ENCODE results near the gene TMEM187. TPM values are rescaled to one million over a fixed set of nuclear protein-coding genes. Genes with fewer than 3 reads are reported as not detected.

Gene TMEM187
- total and polyA plus RNA-seq, 3 experiments from 2014 or later: 3.3 to 17.2 (median 3.5) TPM

DNA sequence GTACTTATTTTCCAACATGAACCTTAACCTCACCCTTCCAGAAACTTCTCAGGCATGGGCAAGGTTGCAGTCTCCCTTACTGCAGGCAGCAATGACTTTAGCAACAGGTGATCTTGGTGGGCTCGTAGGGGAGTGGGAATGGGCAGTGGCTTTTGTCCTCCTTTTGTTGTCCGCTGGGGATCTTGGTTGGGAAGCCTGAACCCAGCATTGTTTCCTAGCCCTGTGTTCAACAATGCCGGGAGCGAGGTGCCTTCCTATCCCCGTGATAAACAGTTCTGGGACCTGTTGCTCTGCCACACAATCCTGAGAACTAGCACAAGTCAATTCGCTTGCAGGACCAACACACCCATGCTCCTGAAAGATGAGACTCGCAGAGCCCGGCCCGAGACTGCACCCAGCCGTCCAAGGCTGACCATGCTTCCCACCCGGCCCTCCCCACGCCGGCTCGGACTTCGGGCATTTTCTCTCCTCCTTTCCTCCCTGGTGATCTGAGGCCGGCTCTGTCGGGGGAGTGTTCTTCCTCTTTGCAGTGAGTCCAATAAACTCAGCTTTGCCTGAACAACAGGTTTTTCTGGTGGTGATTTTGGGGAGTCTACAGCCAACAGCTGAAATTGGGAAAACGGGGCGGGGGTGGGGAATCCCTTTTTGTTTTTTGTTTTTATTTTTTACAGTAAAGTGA is 26.9 kb downstream of the TMEM187 start:
- Mint-ChIP-seq H3K27ac (peak overlapping the region in 1 of 8 donors; percentile 22), H3K36me3 (no peaks in the 10 kb centered on the region), H3K4me3 (no peak overlapping the region), H3K27me3 (peaks cover 0 to 17% of the 10 kb centered on the region in 2 donors), H3K9me3 (no peaks in the 10 kb centered on the region), H3K4me1 (peaks cover 16 to 17% (median 16%) of the 10 kb centered on the region in 3 donors)
- Histone ChIP-seq H3K4me1 (ENCODE audit: insufficient read depth, low read length) (peaks cover 8% of the 10 kb centered on the region), H3K36me3 (ENCODE audit: insufficient read depth, low read length) (no peaks in the 10 kb centered on the region), H3K27me3 (ENCODE audit: insufficient read depth, low read length, poor library complexity, severe bottlenecking) (no peaks in the 10 kb centered on the region), H3K27ac (ENCODE audit: low read depth, low read length) (no peak overlapping the region), H3K4me3 (ENCODE audit: low read length) (no peak overlapping the region), H3K9me3 (ENCODE audit: low read length) (no peaks in the 10 kb centered on the region)
- CTCF ChIA-PET: interaction anchor here (1.4 kb wide), 1 partner anchor 14 kb away, joined by 6 read pairs; no protein-coding TSS in a partner anchor
- POLR2A ChIA-PET: no interaction called here
- DNase-seq: no peak

DNA sequence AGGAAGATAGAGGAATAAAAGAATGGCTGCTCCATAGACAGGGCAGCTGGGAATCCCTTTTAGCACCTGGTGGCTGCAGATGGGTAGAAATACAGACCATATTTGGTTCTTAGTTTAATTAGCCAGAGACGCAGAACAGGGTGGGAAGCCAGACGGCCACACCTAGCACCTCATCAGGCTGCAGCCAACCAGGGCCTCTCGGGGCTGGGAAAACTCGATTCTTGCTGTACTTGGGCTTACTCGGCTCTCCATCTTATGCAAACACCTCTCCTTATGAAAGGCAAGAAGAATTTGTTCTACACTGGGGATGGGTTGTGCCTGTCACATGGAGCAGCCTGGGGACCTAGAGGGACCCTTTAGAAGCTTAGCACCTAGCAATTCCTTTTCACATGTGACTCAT is 27.5 kb downstream of the TMEM187 start:
- no peak overlapping the region for H3K27ac Mint-ChIP-seq
- Histone ChIP-seq H3K9me3 (ENCODE audit: low read length) (no peaks in the 10 kb centered on the region), H3K4me1 (ENCODE audit: insufficient read depth, low read length) (peaks cover 8% of the 10 kb centered on the region), H3K27me3 (ENCODE audit: insufficient read depth, low read length, poor library complexity, severe bottlenecking) (no peaks in the 10 kb centered on the region), H3K4me3 (ENCODE audit: low read length) (no peak overlapping the region), H3K36me3 (ENCODE audit: insufficient read depth, low read length) (no peaks in the 10 kb centered on the region), H3K27ac (ENCODE audit: low read depth, low read length) (no peak overlapping the region)
- peaks cover 16 to 17% (median 16%) of the 10 kb centered on the region in 3 donors for H3K4me1 Mint-ChIP-seq
- peaks cover 0 to 17% of the 10 kb centered on the region in 2 donors for H3K27me3 Mint-ChIP-seq
- POLR2A ChIA-PET: no interaction called here
- H3K4me3 Mint-ChIP-seq: no peak overlapping the region
- no peaks in the 10 kb centered on the region for H3K9me3 Mint-ChIP-seq
- no peak for DNase-seq
- CTCF ChIA-PET: interaction anchor here (1.4 kb wide), 1 partner anchor 14 kb away, joined by 6 read pairs; no protein-coding TSS in a partner anchor
- no peaks in the 10 kb centered on the region for H3K36me3 Mint-ChIP-seq

DNA sequence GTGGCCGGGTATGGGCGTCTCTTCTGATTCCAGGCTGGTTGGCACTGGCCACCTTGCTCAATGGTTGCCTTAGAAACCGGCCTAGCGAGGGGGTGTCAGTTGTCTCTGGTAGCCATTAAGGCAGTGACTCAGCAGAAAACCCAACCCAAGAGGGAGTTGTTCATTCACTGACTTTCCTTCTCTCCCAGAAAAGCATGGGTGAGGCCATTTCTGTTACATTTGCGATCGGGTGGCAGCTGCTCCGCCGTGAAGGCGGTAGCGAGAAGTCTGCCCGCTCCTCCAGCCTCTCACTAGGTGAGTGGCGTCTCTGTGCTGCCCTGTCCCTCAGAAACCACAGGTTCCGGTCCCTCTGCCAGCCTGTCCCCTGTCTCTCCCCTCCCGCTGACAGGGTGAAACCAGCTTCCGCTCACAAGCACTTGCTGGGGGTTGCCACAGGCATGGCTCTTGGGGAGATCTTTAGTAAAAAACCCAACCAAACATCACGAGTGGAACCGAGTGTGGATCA is 29.7 kb downstream of the TMEM187 start:
- H3K4me1 ChIP-seq (ENCODE audit: insufficient read depth, low read length): peaks cover 8% of the 10 kb centered on the region
- no peaks in the 10 kb centered on the region for H3K36me3 ChIP-seq (ENCODE audit: insufficient read depth, low read length)
- ChIA-PET CTCF (interaction anchor here (0.9 to 3.2 kb wide), 3 partner anchors 11 to 56 kb away, joined by 3 to 15 read pairs (median 4); no protein-coding TSS in a partner anchor), POLR2A (interaction anchor here (0.5 to 0.6 kb wide), 2 partner anchors 14 to 235 kb away, joined by 3 to 4 read pairs; no protein-coding TSS in a partner anchor)
- H3K36me3 Mint-ChIP-seq: peaks cover 0 to 3% (median 0%) of the 10 kb centered on the region in 3 donors
- peak overlapping the region; percentile 55 to 88 (median 80) for H3K4me3 Mint-ChIP-seq
- peak overlapping the region; percentile 59 to 94 (median 80) for H3K27ac Mint-ChIP-seq
- no peaks in the 10 kb centered on the region for H3K9me3 ChIP-seq (ENCODE audit: low read length)
- H3K27me3 ChIP-seq (ENCODE audit: insufficient read depth, low read length, poor library complexity, severe bottlenecking): no peaks in the 10 kb centered on the region
- H3K27me3 Mint-ChIP-seq: peaks cover 0 to 15% of the 10 kb centered on the region in 2 donors
- peak overlapping the region; percentile 78 for H3K27ac ChIP-seq (ENCODE audit: low read depth, low read length)
- H3K9me3 Mint-ChIP-seq: no peaks in the 10 kb centered on the region
- peak in 4 of 5 donors; percentile 21 to 72 (median 43) for DNase-seq
- peak overlapping the region; percentile 53 for H3K4me3 ChIP-seq (ENCODE audit: low read length)
- H3K4me1 Mint-ChIP-seq: peaks cover 16 to 17% (median 16%) of the 10 kb centered on the region in 3 donors

DNA sequence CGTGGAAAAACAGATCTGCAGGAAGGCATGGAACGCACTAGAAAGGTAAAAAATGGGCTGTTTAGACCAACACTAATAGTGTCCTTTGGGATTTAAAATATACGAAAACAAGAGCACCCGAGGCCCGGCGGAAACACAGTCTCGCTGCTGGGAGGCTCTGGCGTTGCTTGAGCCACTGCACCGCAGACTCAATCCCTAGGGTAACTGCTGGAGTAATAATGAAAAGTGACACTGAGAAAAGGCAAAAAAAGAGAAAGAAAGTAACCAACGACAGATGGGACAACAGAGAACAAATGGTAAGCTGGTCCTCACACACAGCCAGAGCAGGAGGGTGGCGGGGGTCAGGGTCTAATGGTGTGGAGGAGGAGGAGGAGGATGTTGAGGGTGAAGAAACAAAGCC is 31.8 kb downstream of the TMEM187 start:
- Mint-ChIP-seq H3K4me3 (no peak overlapping the region), H3K27me3 (peaks cover 0 to 24% of the 10 kb centered on the region in 2 donors), H3K36me3 (peaks cover 0 to 9% (median 3%) of the 10 kb centered on the region in 3 donors), H3K27ac (peak overlapping the region in 1 of 8 donors; percentile 47), H3K9me3 (no peaks in the 10 kb centered on the region), H3K4me1 (peaks cover 16 to 17% (median 16%) of the 10 kb centered on the region in 3 donors)
- ChIA-PET POLR2A (no interaction called here), CTCF (interaction anchor here (1.1 to 3.2 kb wide), 2 partner anchors 9 to 78 kb away, joined by 3 to 15 read pairs; partner anchors contain the start of gene ARHGAP4)
- Histone ChIP-seq H3K9me3 (ENCODE audit: low read length) (no peaks in the 10 kb centered on the region), H3K36me3 (ENCODE audit: insufficient read depth, low read length) (no peaks in the 10 kb centered on the region), H3K4me1 (ENCODE audit: insufficient read depth, low read length) (peaks cover 8% of the 10 kb centered on the region), H3K27ac (ENCODE audit: low read depth, low read length) (no peak overlapping the region), H3K27me3 (ENCODE audit: insufficient read depth, low read length, poor library complexity, severe bottlenecking) (no peaks in the 10 kb centered on the region), H3K4me3 (ENCODE audit: low read length) (no peak overlapping the region)
- DNase-seq: no peak

DNA sequence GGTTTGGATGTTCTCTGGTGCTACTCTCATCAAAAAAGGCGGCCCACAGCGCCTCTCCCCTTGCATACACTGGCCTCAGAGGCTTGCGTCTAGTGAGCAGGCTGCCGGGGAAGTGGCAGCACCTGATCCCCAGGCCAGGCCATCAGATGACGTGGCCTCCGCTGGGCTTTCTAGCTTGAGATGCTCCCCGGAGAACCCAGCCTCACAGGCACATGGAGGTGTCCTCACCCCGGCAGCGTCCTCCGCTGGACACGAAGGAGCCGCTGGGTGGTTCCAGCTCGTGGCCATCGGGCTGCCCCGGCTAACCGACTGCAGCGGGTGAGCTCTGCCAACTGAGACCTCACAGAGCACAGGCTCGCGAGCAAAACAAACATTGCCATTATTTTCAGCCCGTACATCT is 34.4 kb downstream of the TMEM187 start:
- Histone ChIP-seq H3K4me3 (ENCODE audit: low read length) (no peak overlapping the region), H3K36me3 (ENCODE audit: insufficient read depth, low read length) (no peaks in the 10 kb centered on the region), H3K9me3 (ENCODE audit: low read length) (no peaks in the 10 kb centered on the region), H3K27ac (ENCODE audit: low read depth, low read length) (no peak overlapping the region), H3K27me3 (ENCODE audit: insufficient read depth, low read length, poor library complexity, severe bottlenecking) (no peaks in the 10 kb centered on the region), H3K4me1 (ENCODE audit: insufficient read depth, low read length) (peaks cover 8% of the 10 kb centered on the region)
- H3K27me3 Mint-ChIP-seq: peaks cover 0 to 17% of the 10 kb centered on the region in 2 donors
- no peak for DNase-seq
- no peak overlapping the region for H3K27ac Mint-ChIP-seq
- H3K4me1 Mint-ChIP-seq: peaks cover 12 to 13% (median 12%) of the 10 kb centered on the region in 3 donors
- peaks cover 0 to 20% (median 6%) of the 10 kb centered on the region in 3 donors for H3K36me3 Mint-ChIP-seq
- ChIA-PET POLR2A (no interaction called here), CTCF (no interaction called here)
- no peaks in the 10 kb centered on the region for H3K9me3 Mint-ChIP-seq
- no peak overlapping the region for H3K4me3 Mint-ChIP-seq

DNA sequence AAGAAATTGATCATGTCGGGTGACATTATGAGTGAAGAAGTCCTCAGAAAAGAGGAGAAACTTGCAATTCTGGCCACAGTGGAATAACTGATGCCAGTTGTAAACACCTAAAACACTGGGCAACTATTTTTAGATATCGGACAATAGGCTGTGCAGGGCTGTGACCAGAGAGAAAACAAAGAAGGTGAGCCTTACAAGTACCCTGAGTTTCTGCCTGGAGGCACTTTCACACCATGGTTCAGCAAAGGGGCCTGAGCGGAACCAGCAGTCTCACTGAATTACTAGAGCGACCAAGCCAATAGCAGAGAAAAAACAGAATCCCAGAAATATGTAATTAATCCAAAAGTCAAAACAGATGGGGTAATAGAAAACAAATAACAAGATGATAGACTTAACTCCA is 36.0 kb downstream of the TMEM187 start:
- H3K27ac ChIP-seq (ENCODE audit: low read depth, low read length): no peak overlapping the region
- no peak overlapping the region for H3K4me3 ChIP-seq (ENCODE audit: low read length)
- no peaks in the 10 kb centered on the region for H3K9me3 ChIP-seq (ENCODE audit: low read length)
- Mint-ChIP-seq H3K27ac (no peak overlapping the region), H3K36me3 (peaks cover 0 to 25% (median 7%) of the 10 kb centered on the region in 3 donors), H3K4me3 (no peak overlapping the region), H3K9me3 (no peaks in the 10 kb centered on the region), H3K27me3 (peaks cover 0 to 13% of the 10 kb centered on the region in 2 donors), H3K4me1 (peaks cover 0 to 5% (median 1%) of the 10 kb centered on the region in 3 donors)
- ChIA-PET CTCF (interaction anchor here (0.7 kb wide), 1 partner anchor 619 kb away, joined by 3 read pairs; no protein-coding TSS in a partner anchor), POLR2A (interaction anchor here (0.7 kb wide), 1 partner anchor 63 kb away, joined by 3 read pairs; no protein-coding TSS in a partner anchor)
- no peaks in the 10 kb centered on the region for H3K36me3 ChIP-seq (ENCODE audit: insufficient read depth, low read length)
- H3K27me3 ChIP-seq (ENCODE audit: insufficient read depth, low read length, poor library complexity, severe bottlenecking): no peaks in the 10 kb centered on the region
- H3K4me1 ChIP-seq (ENCODE audit: insufficient read depth, low read length): no peaks in the 10 kb centered on the region
- DNase-seq: no peak

DNA sequence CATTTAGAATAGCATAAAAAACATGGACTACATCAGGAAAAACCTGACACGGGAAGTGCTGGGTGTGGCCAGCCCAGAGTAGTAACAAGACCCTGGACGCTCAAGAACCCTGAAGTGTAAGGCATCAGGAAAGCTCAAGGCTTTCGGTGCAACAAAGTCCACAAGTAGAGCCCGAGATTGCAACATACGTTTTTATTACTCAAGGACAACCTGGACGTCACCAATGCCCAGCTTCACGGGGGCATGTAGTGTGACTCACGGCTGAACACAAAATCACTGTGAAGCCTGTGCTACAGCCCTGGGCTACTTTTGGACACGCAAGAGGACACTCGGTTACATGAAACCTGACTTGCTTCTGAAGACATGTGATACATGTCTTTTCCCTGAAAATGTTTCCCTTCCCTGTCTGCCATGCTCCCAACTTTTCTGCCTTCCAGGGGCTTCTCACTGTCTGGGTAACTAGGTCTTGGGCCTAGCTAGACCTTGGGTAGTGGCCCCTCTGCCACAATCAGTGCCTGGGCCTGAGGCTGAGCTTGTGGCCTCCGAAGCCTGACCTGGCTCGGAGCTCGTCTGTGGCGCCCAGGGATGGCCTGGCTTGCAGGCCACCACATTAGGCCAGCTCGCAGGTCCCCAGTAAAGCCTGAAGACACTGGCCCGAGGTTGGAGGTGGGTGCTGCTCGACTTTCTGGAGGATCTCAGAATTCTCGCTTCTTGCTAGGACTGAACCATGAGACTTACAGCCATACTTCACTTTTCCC is 38.0 kb downstream of the TMEM187 start:
- Histone ChIP-seq H3K9me3 (ENCODE audit: low read length) (no peaks in the 10 kb centered on the region), H3K36me3 (ENCODE audit: insufficient read depth, low read length) (no peaks in the 10 kb centered on the region), H3K27ac (ENCODE audit: low read depth, low read length) (no peak overlapping the region), H3K27me3 (ENCODE audit: insufficient read depth, low read length, poor library complexity, severe bottlenecking) (no peaks in the 10 kb centered on the region), H3K4me3 (ENCODE audit: low read length) (no peak overlapping the region), H3K4me1 (ENCODE audit: insufficient read depth, low read length) (no peaks in the 10 kb centered on the region)
- POLR2A ChIA-PET: no interaction called here
- H3K36me3 Mint-ChIP-seq: peaks cover 0 to 35% (median 7%) of the 10 kb centered on the region in 3 donors
- no peak overlapping the region for H3K4me3 Mint-ChIP-seq
- H3K27me3 Mint-ChIP-seq: peaks cover 0 to 14% of the 10 kb centered on the region in 2 donors
- no peak for DNase-seq
- CTCF ChIA-PET: interaction anchor here (0.7 to 1.0 kb wide), 2 partner anchors 43 to 283 kb away, joined by 3 to 5 read pairs; no protein-coding TSS in a partner anchor
- peak overlapping the region in 1 of 8 donors; percentile 83 for H3K27ac Mint-ChIP-seq
- peaks cover 3 to 11% (median 7%) of the 10 kb centered on the region in 3 donors for H3K4me1 Mint-ChIP-seq
- H3K9me3 Mint-ChIP-seq: no peaks in the 10 kb centered on the region
